ENCODE measurements around the gene ARHGAP6. TPM values are rescaled to one million over a fixed set of nuclear protein-coding genes. Genes with fewer than 3 reads are reported as not detected.

ARHGAP6 gene, protein sequence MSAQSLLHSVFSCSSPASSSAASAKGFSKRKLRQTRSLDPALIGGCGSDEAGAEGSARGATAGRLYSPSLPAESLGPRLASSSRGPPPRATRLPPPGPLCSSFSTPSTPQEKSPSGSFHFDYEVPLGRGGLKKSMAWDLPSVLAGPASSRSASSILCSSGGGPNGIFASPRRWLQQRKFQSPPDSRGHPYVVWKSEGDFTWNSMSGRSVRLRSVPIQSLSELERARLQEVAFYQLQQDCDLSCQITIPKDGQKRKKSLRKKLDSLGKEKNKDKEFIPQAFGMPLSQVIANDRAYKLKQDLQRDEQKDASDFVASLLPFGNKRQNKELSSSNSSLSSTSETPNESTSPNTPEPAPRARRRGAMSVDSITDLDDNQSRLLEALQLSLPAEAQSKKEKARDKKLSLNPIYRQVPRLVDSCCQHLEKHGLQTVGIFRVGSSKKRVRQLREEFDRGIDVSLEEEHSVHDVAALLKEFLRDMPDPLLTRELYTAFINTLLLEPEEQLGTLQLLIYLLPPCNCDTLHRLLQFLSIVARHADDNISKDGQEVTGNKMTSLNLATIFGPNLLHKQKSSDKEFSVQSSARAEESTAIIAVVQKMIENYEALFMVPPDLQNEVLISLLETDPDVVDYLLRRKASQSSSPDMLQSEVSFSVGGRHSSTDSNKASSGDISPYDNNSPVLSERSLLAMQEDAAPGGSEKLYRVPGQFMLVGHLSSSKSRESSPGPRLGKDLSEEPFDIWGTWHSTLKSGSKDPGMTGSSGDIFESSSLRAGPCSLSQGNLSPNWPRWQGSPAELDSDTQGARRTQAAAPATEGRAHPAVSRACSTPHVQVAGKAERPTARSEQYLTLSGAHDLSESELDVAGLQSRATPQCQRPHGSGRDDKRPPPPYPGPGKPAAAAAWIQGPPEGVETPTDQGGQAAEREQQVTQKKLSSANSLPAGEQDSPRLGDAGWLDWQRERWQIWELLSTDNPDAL (N-terminal part only)
- polyA plus RNA-seq: 0.50 and 0.62 TPM in 2 replicates

DNA sequence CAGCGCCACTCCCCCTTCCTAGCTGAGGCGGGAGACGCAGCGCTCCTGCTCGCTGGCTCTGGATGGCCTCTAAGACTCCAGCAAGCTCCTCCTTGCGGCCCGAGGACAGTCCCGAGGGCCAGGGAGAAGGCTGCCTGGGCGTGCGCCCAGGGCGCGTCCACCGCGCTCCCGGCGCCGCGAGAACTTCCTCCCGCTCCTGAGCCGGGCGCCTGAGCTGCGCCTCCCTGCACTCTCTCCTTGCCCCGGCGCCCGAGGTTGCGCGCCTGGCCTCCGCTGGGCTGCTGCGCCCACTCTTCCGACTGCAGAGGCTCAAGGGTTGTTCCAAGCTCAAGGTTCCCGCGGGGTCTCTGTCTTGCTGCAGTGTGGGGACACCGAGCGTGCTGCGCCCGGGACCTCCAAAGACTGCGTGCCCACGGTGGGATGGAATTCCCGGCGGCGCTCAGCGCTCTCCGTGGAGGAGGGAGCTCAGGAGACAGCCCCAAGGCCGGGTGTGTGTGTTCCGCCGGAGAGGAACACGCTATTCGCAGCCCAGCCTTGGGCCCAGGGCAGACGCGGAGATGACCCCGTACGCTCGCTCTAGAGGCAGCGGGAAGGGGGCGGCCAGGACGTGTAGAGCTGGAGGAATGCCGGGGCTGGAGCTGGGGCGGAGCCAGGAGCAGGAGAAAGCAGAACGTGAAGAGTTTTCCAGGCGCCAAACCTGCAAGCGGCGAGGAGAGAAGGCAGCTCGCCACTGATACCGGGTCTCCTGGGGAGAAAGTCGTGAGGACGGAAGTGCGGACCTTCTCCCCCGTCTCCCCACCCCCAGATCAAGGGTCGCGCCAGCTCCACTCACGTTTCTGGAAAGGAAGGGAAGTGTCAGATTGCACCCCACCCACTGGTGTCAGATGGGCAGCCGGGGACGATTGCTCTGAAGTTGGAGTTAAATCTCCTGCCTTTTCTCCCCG is at the start of gene ARHGAP6:
ARHGAP6 (minus strand) TSS at position 753 of the 944 bp plus-strand sequence. CDS start 1,092 bp downstream, outside the sequence.

DNA sequence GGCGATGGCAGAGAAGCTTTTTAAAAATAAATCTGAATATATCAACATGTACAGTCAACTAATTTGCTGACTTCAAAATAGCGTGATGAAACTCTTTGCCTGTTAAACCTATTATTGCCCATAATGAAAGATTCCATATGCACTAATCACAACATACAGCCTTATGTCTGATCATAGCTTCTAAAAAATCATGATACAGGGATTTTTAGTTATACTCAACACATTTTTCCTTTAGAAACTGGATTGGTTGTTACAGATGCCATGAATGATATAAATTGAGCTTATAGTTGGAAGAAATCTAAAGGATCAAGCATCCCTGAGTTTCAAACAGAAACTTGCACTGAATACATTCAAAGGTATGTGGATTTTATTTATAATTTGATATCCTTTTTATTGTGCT is 372.6 kb downstream of the ARHGAP6 start, which contains the start of gene AMELX:
AMELX (plus strand) TSS at position 301 of the 400 bp plus-strand sequence. CDS start 1,376 bp downstream, outside the sequence.

DNA sequence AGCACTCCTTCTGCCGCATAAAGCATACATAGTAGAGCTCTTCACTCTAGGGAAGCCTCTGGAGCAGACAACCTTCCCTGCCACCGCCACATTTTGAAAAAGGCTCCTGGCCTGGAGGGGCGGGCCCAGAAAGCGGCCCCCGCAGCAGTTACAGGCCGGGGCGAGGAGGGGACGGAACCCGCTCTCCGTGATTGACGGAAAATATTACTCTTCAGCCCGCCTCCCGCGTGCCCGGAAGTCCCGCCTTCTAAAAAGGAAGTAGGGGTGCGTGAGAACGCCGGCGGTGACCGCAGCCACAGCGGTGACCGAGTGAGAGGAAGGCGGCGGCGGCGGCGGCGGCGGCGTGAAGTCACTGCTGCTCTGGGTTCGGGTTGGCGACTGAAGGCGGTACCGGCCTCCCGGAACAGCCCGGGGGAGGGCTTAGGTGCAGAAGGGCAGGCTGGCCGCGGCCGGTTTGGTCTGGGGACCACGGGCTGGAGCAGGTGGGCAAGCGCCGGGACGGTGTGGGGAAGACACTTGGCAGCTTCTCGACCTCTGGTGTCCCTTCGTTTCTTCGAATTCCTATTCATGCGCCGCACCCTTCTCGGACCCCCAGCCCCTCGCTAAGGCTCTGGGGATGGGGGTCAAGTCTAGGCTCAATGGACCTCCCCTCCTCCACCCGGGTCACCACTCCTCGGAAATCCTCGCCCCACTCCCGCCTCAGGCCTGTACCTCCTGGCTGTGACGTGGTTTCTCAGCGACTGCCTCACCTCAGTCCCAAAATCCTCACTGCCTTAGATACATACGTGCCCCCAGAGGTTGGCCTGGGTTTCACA is 554.5 kb downstream of the ARHGAP6 start, which contains the start of gene HCCS:
HCCS (plus strand) TSS at position 296 of the 815 bp plus-strand sequence. CDS start 729 bp downstream, outside the sequence.

Other genes starting within 250 kb of the ARHGAP6 start
- gene MSL3, start 92.3 kb upstream of the ARHGAP6 start, polyA plus RNA-seq: 19.8 and 21.5 TPM in 2 replicates

All from Purkinje cell (primary cell).